ENCODE results near the gene ANO7. TPM values are rescaled to one million over a fixed set of nuclear protein-coding genes. Genes with fewer than 3 reads are reported as not detected.

The ANO7 gene
- total and polyA plus RNA-seq, 2 of the 13 experiments (the other 11 are each of a cell fraction or from before 2014, with no cell fraction given): 4.1 to 4.9 TPM

DNA sequence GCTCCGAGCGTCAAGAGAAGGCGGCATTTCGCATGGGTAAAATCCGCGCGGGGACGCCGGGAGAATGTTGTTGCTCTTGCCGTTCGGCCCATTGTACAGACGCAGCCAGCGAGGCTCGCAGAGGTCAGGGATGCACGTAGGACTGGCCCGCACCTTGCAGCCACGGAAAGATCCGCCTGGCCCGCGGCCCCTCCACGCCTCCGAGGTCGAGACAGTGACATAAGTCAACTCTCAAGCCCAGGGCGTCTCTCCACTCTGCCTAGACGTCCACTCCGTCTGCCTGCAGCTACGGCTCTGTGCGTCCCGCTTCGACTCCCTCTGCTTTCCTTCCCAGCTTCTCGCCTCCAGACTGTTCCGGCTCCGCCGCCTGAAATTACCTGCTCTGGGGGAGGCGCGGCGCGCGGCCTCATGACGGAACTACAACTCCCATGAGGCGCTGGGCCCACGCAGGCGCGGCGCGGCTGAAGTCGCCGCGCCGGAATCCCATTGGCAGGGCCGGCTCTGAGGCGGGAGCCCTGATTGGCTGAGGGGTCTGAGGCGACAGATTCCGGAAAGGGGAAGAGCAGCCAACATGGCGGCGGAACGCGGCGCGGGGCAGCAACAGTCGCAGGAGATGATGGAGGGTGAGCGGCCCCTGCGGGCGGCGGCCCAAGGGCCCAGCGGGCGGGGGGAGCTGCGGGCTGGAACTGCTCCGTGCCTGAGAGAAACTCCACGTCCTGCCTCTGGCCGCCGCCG, 38.4 kb upstream of the ANO7 start, which contains the start of gene PPP1R7 (continued):
- TF ChIP-seq ZFP41 (CRISPR knock-in tag; IDR thresholded peaks at IDR 0.05; ENCODE audit: borderline replicate concordance): no peak
- TF ChIP-seq ZMAT3 (CRISPR knock-in tag; conservative IDR thresholded peaks at IDR 0.05): peak; percentile 82
- TF ChIP-seq ZNF644 (CRISPR knock-in tag; IDR thresholded peaks at IDR 0.05; ENCODE audit: low read depth): no peak
- TF ChIP-seq, protein P1, sequence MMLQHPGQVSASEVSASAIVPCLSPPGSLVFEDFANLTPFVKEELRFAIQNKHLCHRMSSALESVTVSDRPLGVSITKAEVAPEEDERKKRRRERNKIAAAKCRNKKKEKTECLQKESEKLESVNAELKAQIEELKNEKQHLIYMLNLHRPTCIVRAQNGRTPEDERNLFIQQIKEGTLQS (CRISPR knock-in tag; IDR thresholded peaks at IDR 0.05): 0 out of 2 replicates have a peak, but pooled peaks have one; percentile 14
- TF ChIP-seq, protein P2, sequence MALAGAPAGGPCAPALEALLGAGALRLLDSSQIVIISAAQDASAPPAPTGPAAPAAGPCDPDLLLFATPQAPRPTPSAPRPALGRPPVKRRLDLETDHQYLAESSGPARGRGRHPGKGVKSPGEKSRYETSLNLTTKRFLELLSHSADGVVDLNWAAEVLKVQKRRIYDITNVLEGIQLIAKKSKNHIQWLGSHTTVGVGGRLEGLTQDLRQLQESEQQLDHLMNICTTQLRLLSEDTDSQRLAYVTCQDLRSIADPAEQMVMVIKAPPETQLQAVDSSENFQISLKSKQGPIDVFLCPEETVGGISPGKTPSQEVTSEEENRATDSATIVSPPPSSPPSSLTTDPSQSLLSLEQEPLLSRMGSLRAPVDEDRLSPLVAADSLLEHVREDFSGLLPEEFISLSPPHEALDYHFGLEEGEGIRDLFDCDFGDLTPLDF (CRISPR knock-in tag; IDR thresholded peaks at IDR 0.05): peak; percentile 95
- TF ChIP-seq ARNT2 (CRISPR knock-in tag; IDR thresholded peaks at IDR 0.05; ENCODE audit: low read depth): no peak; the same call in 1 of the 2 replicates
- no peak for TF ChIP-seq POLR2AphosphoS2 (IDR thresholded peaks at IDR 0.05; ENCODE audit: low read depth, low read length)
- TF ChIP-seq, protein P3, sequence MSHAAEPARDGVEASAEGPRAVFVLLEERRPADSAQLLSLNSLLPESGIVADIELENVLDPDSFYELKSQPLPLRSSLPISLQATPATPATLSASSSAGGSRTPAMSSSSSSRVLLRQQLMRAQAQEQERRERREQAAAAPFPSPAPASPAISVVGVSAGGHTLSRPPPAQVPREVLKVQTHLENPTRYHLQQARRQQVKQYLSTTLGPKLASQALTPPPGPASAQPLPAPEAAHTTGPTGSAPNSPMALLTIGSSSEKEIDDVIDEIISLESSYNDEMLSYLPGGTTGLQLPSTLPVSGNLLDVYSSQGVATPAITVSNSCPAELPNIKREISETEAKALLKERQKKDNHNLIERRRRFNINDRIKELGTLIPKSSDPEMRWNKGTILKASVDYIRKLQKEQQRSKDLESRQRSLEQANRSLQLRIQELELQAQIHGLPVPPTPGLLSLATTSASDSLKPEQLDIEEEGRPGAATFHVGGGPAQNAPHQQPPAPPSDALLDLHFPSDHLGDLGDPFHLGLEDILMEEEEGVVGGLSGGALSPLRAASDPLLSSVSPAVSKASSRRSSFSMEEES (CRISPR knock-in tag; IDR thresholded peaks at IDR 0.05): peak; percentile 20; the same call in 1 of the 2 replicates
- peak; percentile 84; the same call in 1 of the 2 replicates for TF ChIP-seq RFXAP (CRISPR knock-in tag; IDR thresholded peaks at IDR 0.05; ENCODE audit: borderline replicate concordance)
- no peak for TF ChIP-seq SRSF9 (IDR thresholded peaks at IDR 0.05; ENCODE audit: borderline replicate concordance, insufficient read depth, low read depth, low read length, poor library complexity, severe bottlenecking)
- TF ChIP-seq ZNF143 (CRISPR knock-in tag; IDR thresholded peaks at IDR 0.05): peak; percentile 99
- no peak for TF ChIP-seq SRSF4 (IDR thresholded peaks at IDR 0.05; ENCODE audit: low read depth, low read length, poor library complexity, severe bottlenecking)
- TF ChIP-seq ZNF782 (CRISPR knock-in tag; IDR thresholded peaks at IDR 0.05; ENCODE audit: borderline replicate concordance): no peak
- TF ChIP-seq ZNF331 (CRISPR knock-in tag; IDR thresholded peaks at IDR 0.05): 0 out of 2 replicates have a peak, but pooled peaks have one; percentile 6
- TF ChIP-seq RARG (CRISPR knock-in tag; IDR thresholded peaks at IDR 0.05; ENCODE audit: low read depth): no peak
- peak; percentile 83 for TF ChIP-seq ZNF777 (CRISPR knock-in tag; IDR thresholded peaks at IDR 0.05)
- TF ChIP-seq KAT2B (IDR thresholded peaks at IDR 0.05; ENCODE audit: borderline replicate concordance, low read depth, low read length): no peak
- TF ChIP-seq, protein P4, sequence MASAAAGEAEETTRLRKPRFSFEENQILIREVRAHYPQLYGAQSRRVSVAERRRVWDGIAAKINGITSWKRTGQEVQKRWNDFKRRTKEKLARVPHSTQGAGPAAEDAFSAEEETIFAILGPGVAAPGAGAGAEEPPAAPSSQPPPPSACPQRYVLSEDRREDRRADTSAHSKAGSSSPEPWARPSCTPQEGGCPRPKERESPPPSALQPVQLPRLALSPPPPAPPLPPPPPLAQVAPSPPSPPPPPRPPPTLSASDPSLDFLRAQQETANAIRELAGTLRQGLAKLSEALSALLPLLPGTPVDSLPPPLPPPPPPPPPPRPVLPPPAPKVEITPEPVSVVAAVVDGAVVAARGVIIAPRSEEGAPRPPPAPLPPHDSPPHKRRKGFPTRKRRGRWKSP (CRISPR knock-in tag; IDR thresholded peaks at IDR 0.05): 0 out of 2 replicates have a peak, but pooled peaks have one; percentile 9
- peak; percentile 46; the same call in 1 of the 2 replicates for TF ChIP-seq ZBTB7B (CRISPR knock-in tag; IDR thresholded peaks at IDR 0.05)
- TF ChIP-seq ZNF205 (CRISPR knock-in tag; IDR thresholded peaks at IDR 0.05): no peak
- TF ChIP-seq STAT5B (CRISPR knock-in tag; IDR thresholded peaks at IDR 0.05): no peak
- TF ChIP-seq SMARCC2 (IDR thresholded peaks at IDR 0.05): no peak
- no peak for TF ChIP-seq HOXA7 (CRISPR knock-in tag; IDR thresholded peaks at IDR 0.05)
- TF ChIP-seq ZNF550 (CRISPR knock-in tag; IDR thresholded peaks at IDR 0.05; ENCODE audit: borderline replicate concordance): peak; percentile 86; the same call in 1 of the 2 replicates
- TF ChIP-seq ZNF780A (CRISPR knock-in tag; IDR thresholded peaks at IDR 0.05): no peak
- no peak for TF ChIP-seq SMYD3 (CRISPR knock-in tag; IDR thresholded peaks at IDR 0.05)
- no peak for TF ChIP-seq ZNF547 (CRISPR knock-in tag; IDR thresholded peaks at IDR 0.05)
